ENCODE measurements around the gene PRLHR.
"Not testable (repeated sequence)": the region's sequence is repeated elsewhere in the genome, so short reads cannot be mapped to it uniquely, and the experiment has no call there.

PRLHR gene

GRCh38 chr10:118628397-118628796 lies 32.9 kb upstream of the PRLHR start:
- no peak overlapping the region for H3K4me3 ChIP-seq (ENCODE audit: control insufficient read depth, low read depth, low read length)
- no peak for DNase-seq (ENCODE audit: low read depth)
- no peak for TF ChIP-seq CTCF (IDR thresholded peaks at IDR 0.05; ENCODE audit: control insufficient read depth, insufficient read depth, low read depth, low read length, missing control alignments)

- peak; percentile 13 for TF ChIP-seq CTCF (IDR thresholded peaks at IDR 0.05; ENCODE audit: control insufficient read depth, insufficient read depth, low read depth, low read length, missing control alignments)
- no peak for DNase-seq (ENCODE audit: low read depth)
- no peak overlapping the region for H3K4me3 ChIP-seq (ENCODE audit: control insufficient read depth, low read depth, low read length)
Observed at GRCh38 chr10:118626953-118627352, 31.5 kb upstream of the PRLHR start.

- no peak overlapping the region for H3K4me3 ChIP-seq (ENCODE audit: control insufficient read depth, low read depth, low read length)
- TF ChIP-seq CTCF (IDR thresholded peaks at IDR 0.05; ENCODE audit: control insufficient read depth, insufficient read depth, low read depth, low read length, missing control alignments), result no peak
- no peak for DNase-seq (ENCODE audit: low read depth)
Observed at GRCh38 chr10:118625504-118625903, 30.1 kb upstream of the PRLHR start.

GRCh38 chr10:118624747-118625146 lies 29.3 kb upstream of the PRLHR start:
- no peak for DNase-seq (ENCODE audit: low read depth)
- TF ChIP-seq CTCF (IDR thresholded peaks at IDR 0.05; ENCODE audit: control insufficient read depth, insufficient read depth, low read depth, low read length, missing control alignments), result no peak
- no peak overlapping the region for H3K4me3 ChIP-seq (ENCODE audit: control insufficient read depth, low read depth, low read length)

- TF ChIP-seq CTCF (IDR thresholded peaks at IDR 0.05; ENCODE audit: control insufficient read depth, insufficient read depth, low read depth, low read length, missing control alignments), result no peak
- no peak overlapping the region for H3K4me3 ChIP-seq (ENCODE audit: control insufficient read depth, low read depth, low read length)
- no peak for DNase-seq (ENCODE audit: low read depth)
Observed at GRCh38 chr10:118621304-118621942, 26.0 kb upstream of the PRLHR start.

GRCh38 chr10:118613863-118614262 lies 18.4 kb upstream of the PRLHR start:
- not testable (repeated sequence) for DNase-seq (ENCODE audit: low read depth)

GRCh38 chr10:118610577-118610976 lies 15.1 kb upstream of the PRLHR start:
- TF ChIP-seq CTCF (IDR thresholded peaks at IDR 0.05; ENCODE audit: control insufficient read depth, insufficient read depth, low read depth, low read length, missing control alignments), result no peak
- no peak for DNase-seq (ENCODE audit: low read depth)
- H3K4me3 ChIP-seq (ENCODE audit: control insufficient read depth, low read depth, low read length), result no peak overlapping the region

More at GRCh38 chr10:118613863-118614262, 18.4 kb upstream of the PRLHR start:
- H3K4me3 ChIP-seq (ENCODE audit: control insufficient read depth, low read depth, low read length), result not testable (repeated sequence)

Measured in AG09309 (cell line).